H1 (cell line): ENCODE measurements around the gene TFF1. TPM values are rescaled to one million over a fixed set of nuclear protein-coding genes. Genes with fewer than 3 reads are reported as not detected.

Experiments used
- CTCF ChIA-PET: fragments of 300-600 bp; sonication (Branson Sonifier 250); formaldehyde crosslinking; loops from one replicate; lab custom pipeline; 2021; ENCODE audit not compliant: partially characterized antibody; lab: Charles Lee
- POLR2A ChIA-PET: fragments of 300-600 bp; sonication (Branson Sonifier 250); formaldehyde crosslinking; loops from one replicate; lab custom pipeline; 2021; ENCODE audit warnings: inconsistent platforms; ENCODE audit not compliant: partially characterized antibody; lab: Charles Lee
- DNase-seq, 2 experiments: peaks; one replicate each; pipeline versions ENCODE4 v3.0.0 to v3.0.0-alpha.2; 2010 to 2022; ENCODE audit warnings: low spot score in 2 of 2, low read depth in 1 of 2, mixed read lengths in 1 of 2
- FAIRE-seq: peaks from 2 replicates; lab custom pipeline; 2011; peaks lifted over from hg19 to GRCh38; lab: Jason Lieb, UNC
- H2AFZ ChIP-seq: 2 replicates; pipeline ENCODE4 v1.8.1; 2012; ENCODE audit warnings: low read length, inconsistent platforms
- H2AK5ac ChIP-seq: 2 replicates; pipeline ENCODE4 v1.6.1; 2013; ENCODE audit warnings: low read depth, low read length
- H2BK120ac ChIP-seq: replicated peaks from 2 replicates; pipeline ENCODE3; 2013; ENCODE audit warnings: low read depth, low read length, inconsistent platforms
- H2BK12ac ChIP-seq: 2 replicates; pipeline ENCODE4 v1.6.1; 2013; ENCODE audit warnings: low read depth, low read length
- H2BK15ac ChIP-seq: 2 replicates; pipeline ENCODE4 v1.6.1; 2013; ENCODE audit warnings: low read length
- H2BK20ac ChIP-seq: 2 replicates; pipeline ENCODE4 v1.6.1; 2013; ENCODE audit warnings: low read length
- H2BK5ac ChIP-seq: 2 replicates; pipeline ENCODE4 v1.6.1; 2013; ENCODE audit warnings: low read depth, low read length
- H3K14ac ChIP-seq: 2 replicates; pipeline ENCODE4 v1.6.1; 2013; ENCODE audit warnings: inconsistent platforms; ENCODE audit not compliant: insufficient read length
- H3K18ac ChIP-seq: 2 replicates; pipeline ENCODE4 v1.6.1; 2013; ENCODE audit warnings: low read length; ENCODE audit errors: extremely low read depth
- H3K23ac ChIP-seq: 2 replicates; pipeline ENCODE4 v1.6.1; 2013; ENCODE audit warnings: inconsistent platforms; ENCODE audit not compliant: insufficient read length
- H3K23me2 ChIP-seq: 2 replicates; pipeline ENCODE4 v1.6.1; 2013; ENCODE audit warnings: low read depth, low read length
- H3K27ac ChIP-seq: 2 replicates; pipeline ENCODE4 v1.6.1; 2011; ENCODE audit warnings: low read depth, low read length, inconsistent platforms
- H3K27me3 ChIP-seq, 4 experiments: replicated peaks in 1 of 4; 1 replicate in 1 of 4; 2 replicates in 3 of 4; pipeline versions ENCODE4 v1.6.1 to v1.8.1; 2011 to 2013; ENCODE audit warnings: low read length in 3 of 4, mild to moderate bottlenecking in 3 of 4, inconsistent platforms in 2 of 4, mixed read lengths in 2 of 4, moderate library complexity in 1 of 4; ENCODE audit not compliant: control insufficient read depth in 3 of 4, insufficient read depth in 3 of 4; ENCODE audit errors: extremely low read depth in 1 of 4
- H3K36me3 ChIP-seq, 4 experiments: 2 replicates each; pipeline versions ENCODE4 v1.6.1 to v1.8.1; 2011 to 2013; ENCODE audit warnings: mild to moderate bottlenecking in 4 of 4, low read length in 3 of 4, moderate library complexity in 2 of 4, control low read depth in 1 of 4, inconsistent platforms in 1 of 4; ENCODE audit not compliant: insufficient read depth in 4 of 4, control insufficient read depth in 2 of 4
- H3K4ac ChIP-seq: replicated peaks from 2 replicates; pipeline ENCODE3; 2013; ENCODE audit warnings: low read length, low read depth, mixed read lengths, inconsistent platforms; ENCODE audit not compliant: insufficient read length
- H3K4me1 ChIP-seq, 4 experiments: replicated peaks in 1 of 4; 1 replicate in 1 of 4; 2 replicates in 3 of 4; pipeline versions ENCODE4 v1.6.1 to v1.8.1; 2011 to 2013; ENCODE audit warnings: low read length in 3 of 4, inconsistent platforms in 2 of 4, mixed read lengths in 1 of 4; ENCODE audit not compliant: insufficient read depth in 4 of 4, control insufficient read depth in 3 of 4
- H3K4me2 ChIP-seq, 2 experiments: 2 replicates each; pipeline versions ENCODE4 v1.6.1 to v1.8.1; 2011 to 2013; ENCODE audit warnings: low read depth in 2 of 2, low read length in 2 of 2, control low read depth in 1 of 2, inconsistent platforms in 1 of 2, mild to moderate bottlenecking in 1 of 2; ENCODE audit not compliant: insufficient read depth in 1 of 2
- H3K4me3 ChIP-seq, 4 experiments: fragments of 200-600, 300-600 bp in 1 of 4; sonication (generic), shearing (Covaris generic), sonication (Bioruptor Twin) in 1 of 4; 2 replicates each; pipeline versions ENCODE4 v1.5.1 to v1.8.1; 2011 to 2016; ENCODE audit warnings: low read length in 4 of 4, low read depth in 3 of 4, control low read depth in 2 of 4, inconsistent platforms in 2 of 4, mild to moderate bottlenecking in 2 of 4, mixed read lengths in 1 of 4, moderate library complexity in 1 of 4; ENCODE audit not compliant: insufficient read depth in 2 of 4; ENCODE audit errors: extremely low read depth in 1 of 4
- H3K56ac ChIP-seq: replicated peaks from 2 replicates; pipeline ENCODE3; 2013; ENCODE audit warnings: low read depth, mild to moderate bottlenecking, mixed read lengths, low read length, inconsistent platforms; ENCODE audit not compliant: insufficient read length
- H3K79me1 ChIP-seq: 2 replicates; pipeline ENCODE4 v1.6.1; 2013; ENCODE audit warnings: low read depth, low read length, control low read depth
- H3K79me2 ChIP-seq, 2 experiments: 2 replicates each; pipeline versions ENCODE4 v1.6.1 to v1.8.1; 2012 to 2013; ENCODE audit warnings: low read length in 2 of 2, mild to moderate bottlenecking in 2 of 2, inconsistent platforms in 1 of 2; ENCODE audit not compliant: insufficient read depth in 2 of 2, control insufficient read depth in 1 of 2
- H3K9ac ChIP-seq, 4 experiments: replicated peaks in 1 of 4; 1 replicate in 1 of 4; 2 replicates in 3 of 4; pipeline versions ENCODE4 v1.6.1 to v1.8.1; 2011 to 2013; ENCODE audit warnings: low read depth in 3 of 4, low read length in 3 of 4, control low read depth in 2 of 4, mild to moderate bottlenecking in 2 of 4, moderate library complexity in 2 of 4, inconsistent platforms in 1 of 4; ENCODE audit errors: extremely low read depth in 1 of 4
- H3K9me3 ChIP-seq, 2 experiments: 2 replicates each; pipeline versions ENCODE4 v1.6.1 to v1.8.1; 2012 to 2013; ENCODE audit warnings: mild to moderate bottlenecking in 2 of 2, moderate library complexity in 2 of 2, control low read depth in 1 of 2, inconsistent platforms in 1 of 2, low read depth in 1 of 2, low read length in 1 of 2, mixed read lengths in 1 of 2; ENCODE audit not compliant: insufficient read depth in 2 of 2
- H4K20me1 ChIP-seq, 2 experiments: replicated peaks in 1 of 2; 2 replicates each; pipeline versions ENCODE3 to v1.8.1; 2011 to 2013; ENCODE audit warnings: inconsistent platforms in 2 of 2, low read length in 2 of 2, mild to moderate bottlenecking in 1 of 2; ENCODE audit not compliant: insufficient read depth in 2 of 2, control insufficient read depth in 1 of 2
- H4K5ac ChIP-seq: 2 replicates; pipeline ENCODE4 v1.6.1; 2013; ENCODE audit warnings: low read length, low read depth, mixed read lengths, inconsistent platforms; ENCODE audit not compliant: insufficient read length
- H4K8ac ChIP-seq: 2 replicates; pipeline ENCODE4 v1.8.0; 2013; ENCODE audit warnings: mild to moderate bottlenecking, moderate library complexity, low read length, inconsistent platforms; ENCODE audit not compliant: insufficient read depth; ENCODE audit errors: extremely low read depth
- H4K91ac ChIP-seq: replicated peaks from 2 replicates; pipeline ENCODE3; 2013; ENCODE audit warnings: low read length, mixed read lengths, inconsistent platforms; ENCODE audit not compliant: insufficient read length
- CTBP2 ChIP-seq: IDR thresholded peaks from 2 replicates; pipeline ENCODE4 v1.7.0; 2011; ENCODE audit warnings: borderline replicate concordance, mild to moderate bottlenecking, moderate library complexity, mixed read lengths, low read length; ENCODE audit not compliant: insufficient read depth, insufficient read length
- GTF2F1 ChIP-seq: IDR thresholded peaks from 2 replicates; pipeline ENCODE4 v1.6.1; 2012; ENCODE audit warnings: low read depth, low read length, improper control_type of control experiment, borderline replicate concordance
- JUN ChIP-seq: IDR thresholded peaks from 2 replicates; pipeline ENCODE4 v1.6.1; 2011; ENCODE audit warnings: low read depth, mild to moderate bottlenecking, improper control_type of control experiment, low read length
- POLR2A ChIP-seq, 2 experiments: IDR thresholded peaks; 1 replicate in 1 of 2; 2 replicates in 1 of 2; pipeline ENCODE4 v1.6.1; 2011; ENCODE audit warnings: low read depth in 2 of 2, low read length in 2 of 2, mild to moderate bottlenecking in 2 of 2; ENCODE audit errors: control extremely low read depth in 1 of 2
- POU5F1 ChIP-seq: IDR thresholded peaks from 2 replicates; pipeline ENCODE4 v1.6.1; 2011; ENCODE audit warnings: low read depth, mild to moderate bottlenecking, low read length, moderate library complexity
- RBBP5 ChIP-seq: IDR thresholded peaks from 2 replicates; pipeline ENCODE4 v1.7.1; 2012; ENCODE audit warnings: low read depth, mild to moderate bottlenecking, inconsistent platforms, low read length, moderate library complexity, borderline replicate concordance
- SAP30 ChIP-seq: fragments of 300-600 bp; sonication (generic); IDR thresholded peaks from 2 replicates; pipeline ENCODE4 v1.7.1; 2012; ENCODE audit warnings: low read length, moderate library complexity, mild to moderate bottlenecking, inconsistent platforms; ENCODE audit not compliant: insufficient read depth, insufficient replicate concordance
- SP4 ChIP-seq: IDR thresholded peaks from 2 replicates; pipeline ENCODE4 v1.6.1; 2012; ENCODE audit warnings: low read length, inconsistent platforms
- SRF ChIP-seq: IDR thresholded peaks from 2 replicates; pipeline ENCODE4 v1.6.1; 2011; ENCODE audit warnings: mild to moderate bottlenecking, low read depth, low read length, moderate library complexity
- TBP ChIP-seq: IDR thresholded peaks from 2 replicates; pipeline ENCODE4 v1.6.1; 2011; ENCODE audit warnings: low read depth, low read length, improper control_type of control experiment
- WGBS, 2 experiments: shearing (Covaris generic) in 1 of 2; methylation state at CpG; one replicate each; pipeline versions ENCODE4 v1.1.6 to v1.1.7; 2013 to 2015; ENCODE audit warnings: low lambda C conversion rate in 2 of 2, mixed read lengths in 2 of 2, inconsistent platforms in 1 of 2, low coverage in 1 of 2, missing lambda C conversion rate in 1 of 2; ENCODE audit not compliant: insufficient replicate concordance in 2 of 2, insufficient coverage in 1 of 2, insufficient read length in 1 of 2; ENCODE audit errors: extremely low coverage in 1 of 2, missing lambda C conversion rate in 1 of 2; 5-methylcytosine and 5-hydroxymethylcytosine counted together
- polyA plus RNA-seq, 7 experiments: library from polyadenylated mRNA; depleted of rRNA in 3 of 7; stranded (reverse) in 5 of 7; unstranded in 2 of 7; fragments of >200 nt in 5 of 7; fragments of 200-250 nt in 2 of 7; gene quantifications; 1 replicate in 5 of 7; 2 replicates in 1 of 7; 4 replicates in 1 of 7; pipeline versions ENCODE4 v1.2.1 to v1.2.3, GENCODE V29; 2011 to 2013; ENCODE audit warnings: missing spikeins in 2 of 7, mixed read lengths in 2 of 7
- total RNA-seq: library from RNA; stranded (reverse); fragmentation: NEBNext Ultra II Directional; extraction: Animal tissue kit (Norgen Biotek cat#: 25700); gene quantifications from 2 replicates; pipeline ENCODE4 v1.2.1, GENCODE V29; 2021

The TFF1 gene
- total and polyA plus RNA-seq, 2 of the 8 experiments (the other 6 are each of a cell fraction or from before 2014, with no cell fraction given): not detected

DNA sequence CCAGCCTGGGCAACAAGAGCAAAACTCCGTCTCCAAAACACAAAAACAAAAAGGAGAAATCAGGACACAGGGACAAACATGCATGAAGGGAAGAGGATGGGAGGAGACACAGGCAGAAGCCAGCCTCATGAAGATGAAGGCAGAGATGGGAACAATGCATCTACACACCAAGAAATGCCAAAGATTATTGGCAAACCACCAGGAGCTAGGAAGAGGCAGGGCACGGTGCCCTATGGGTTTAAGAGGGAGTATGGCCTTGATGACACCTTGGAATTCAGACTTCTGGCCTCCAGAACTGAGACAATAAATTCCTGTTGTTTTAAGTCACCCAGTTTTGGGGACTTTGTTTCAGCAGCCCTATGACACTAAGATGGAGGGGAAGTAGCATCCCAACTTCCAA lies 24.4 kb upstream of the TFF1 start:
- H3K23me2 ChIP-seq: no peaks in the 10 kb centered on the region
- H3K79me2 ChIP-seq: no peaks in the 10 kb centered on the region
- no peak overlapping the region for H3K56ac ChIP-seq
- H3K9me3 ChIP-seq: peaks cover 0 to 4% of the 10 kb centered on the region in 2 experiments; a peak in 1 of 4 replicates
- WGBS, 2 experiments: 97% methylated on average over 2 of the region's 2 CpGs; no CpG with 5 or more reads in 1 of the 2 experiments
- H2BK15ac ChIP-seq: no peak overlapping the region
- H3K79me1 ChIP-seq: no peaks in the 10 kb centered on the region
- TF ChIP-seq JUN (no peak), RBBP5 (no peak), POLR2A (IDR thresholded peaks at IDR 0.05; ENCODE audit: control extremely low read depth in 1 of 2, low read depth in 2 of 2, low read length in 2 of 2) (no peak), SRF (no peak), CTBP2 (no peak), TBP (no peak), POU5F1 (no peak), SP4 (no peak), GTF2F1 (no peak), SAP30 (no peak)
- H3K4ac ChIP-seq: no peak overlapping the region
- no peak overlapping the region for H3K9ac ChIP-seq
- peaks cover 0 to 12% (median 9%) of the 10 kb centered on the region in 4 experiments; a peak in 3 of 7 replicates for H3K4me1 ChIP-seq
- H2BK120ac ChIP-seq: no peak overlapping the region
- H3K27ac ChIP-seq: no peak overlapping the region
- no peak overlapping the region for H4K5ac ChIP-seq
- H3K18ac ChIP-seq: no peak overlapping the region
- no peak overlapping the region for H2AK5ac ChIP-seq
- H3K36me3 ChIP-seq: no peaks in the 10 kb centered on the region
- peak overlapping the region; percentile 52; the same call in 1 of the 2 replicates for H2BK12ac ChIP-seq
- no peak overlapping the region for H3K14ac ChIP-seq
- no peaks in the 10 kb centered on the region for H4K20me1 ChIP-seq
- H4K8ac ChIP-seq: no peak overlapping the region
- H3K4me2 ChIP-seq: no peak overlapping the region
- H3K4me3 ChIP-seq: no peak overlapping the region
- POLR2A ChIA-PET: no interaction called here
- H2AFZ ChIP-seq: no peak overlapping the region
- no peak overlapping the region for H2BK5ac ChIP-seq
- H3K23ac ChIP-seq: no peak overlapping the region
- 0 out of 7 replicates have a peak, but pooled peaks cover 0 to 2% (median 0%) of the 10 kb centered on the region in 4 experiments for H3K27me3 ChIP-seq
- H2BK20ac ChIP-seq: no peak overlapping the region
- H4K91ac ChIP-seq: peak overlapping the region; percentile 11
- CTCF ChIA-PET: no interaction called here
- DNase-seq (no peak), FAIRE-seq (no peak)
